SK-N-SH treated with all-trans-retinoic acid at 6 μM for 48 hours (cell line): ENCODE measurements around the gene SELENON.

Experiments used
- ATAC-seq: fragments of 200-7000 bp; cut with Tn5 transposase; 3 replicates; pipeline ENCODE4 v1.9.1; 2020; ENCODE audit warnings: mild to moderate bottlenecking, moderate library complexity
- ARNTL ChIP-seq: fragments of 450-650 bp; formaldehyde crosslinking; IDR thresholded peaks from 2 replicates; pipeline ENCODE4 v1.5.0; 2020; ENCODE audit warnings: low read depth, mild to moderate bottlenecking, moderate library complexity, borderline replicate concordance
- BACH2 ChIP-seq: fragments of 250-450 bp; sonication (Bioruptor Pico); IDR thresholded peaks from 2 replicates; pipeline ENCODE4 v1.9.0; 2021; ENCODE audit warnings: mild to moderate bottlenecking, borderline replicate concordance
- CSDC2 ChIP-seq: fragments of 250-450 bp; sonication (Bioruptor Pico); IDR thresholded peaks from 2 replicates; pipeline ENCODE4 v1.5.0; 2020; ENCODE audit warnings: mild to moderate bottlenecking, moderate library complexity
- ESRRG ChIP-seq: fragments of 250-450 bp; sonication (Bioruptor Pico); IDR thresholded peaks from 2 replicates; pipeline ENCODE4 v1.6.1; 2021; ENCODE audit warnings: mild to moderate bottlenecking
- GLIS3 ChIP-seq: fragments of 250-450 bp; sonication (Bioruptor Pico); IDR thresholded peaks from 2 replicates; pipeline ENCODE4 v1.5.0; 2020; ENCODE audit warnings: mild to moderate bottlenecking, moderate library complexity
- OSR1 ChIP-seq: fragments of 250-450 bp; sonication (Bioruptor Pico); IDR thresholded peaks from 2 replicates; pipeline ENCODE4 v1.8.0; 2022; ENCODE audit warnings: moderate library complexity, mild to moderate bottlenecking, inconsistent platforms
- POU6F1 ChIP-seq: fragments of 250-450 bp; sonication (Bioruptor Pico); IDR thresholded peaks from 2 replicates; pipeline ENCODE4 v1.8.0; 2021; ENCODE audit warnings: low read depth, mild to moderate bottlenecking, moderate library complexity, borderline replicate concordance
- PPARA ChIP-seq: fragments of 250-450 bp; sonication (Bioruptor Pico); IDR thresholded peaks from 2 replicates; pipeline ENCODE4 v1.5.0; 2020; ENCODE audit warnings: mild to moderate bottlenecking, borderline replicate concordance
- RARB ChIP-seq: fragments of 250-450 bp; sonication (Bioruptor Pico); IDR thresholded peaks from 2 replicates; pipeline ENCODE4 v1.8.0; 2021; ENCODE audit warnings: mild to moderate bottlenecking, moderate library complexity
- TCF4 ChIP-seq: fragments of 250-450 bp; sonication (Bioruptor Pico); IDR thresholded peaks from 2 replicates; pipeline ENCODE4 v1.8.0; 2021; ENCODE audit warnings: mild to moderate bottlenecking, moderate library complexity, borderline replicate concordance
- TOX ChIP-seq: fragments of 250-450 bp; sonication (Bioruptor Pico); IDR thresholded peaks from 2 replicates; pipeline ENCODE4 v1.8.0; 2021; ENCODE audit warnings: mild to moderate bottlenecking, moderate library complexity, borderline replicate concordance
- ZC3H10 ChIP-seq: fragments of 250-450 bp; sonication (Bioruptor Pico); IDR thresholded peaks from 2 replicates; pipeline ENCODE4 v1.5.1; 2021; ENCODE audit warnings: mild to moderate bottlenecking, moderate library complexity
- ZFP3 ChIP-seq: fragments of 250-450 bp; sonication (Bioruptor Pico); IDR thresholded peaks from 2 replicates; pipeline ENCODE4 v1.5.0; 2020; ENCODE audit warnings: mild to moderate bottlenecking, moderate library complexity
- ZFP30 ChIP-seq: fragments of 450-650 bp; formaldehyde crosslinking; IDR thresholded peaks from 2 replicates; pipeline ENCODE4 v1.5.0; 2022; ENCODE audit warnings: mild to moderate bottlenecking, moderate library complexity
- ZNF70 ChIP-seq: fragments of 450-650 bp; formaldehyde crosslinking; IDR thresholded peaks from 2 replicates; pipeline ENCODE4 v1.5.0; 2020; ENCODE audit warnings: mild to moderate bottlenecking, moderate library complexity
- ZNF8 ChIP-seq: fragments of 450-650 bp; formaldehyde crosslinking; IDR thresholded peaks from 2 replicates; pipeline ENCODE4 v1.5.0; 2020; ENCODE audit warnings: mild to moderate bottlenecking, moderate library complexity
- TF ChIP-seq, protein P1 (sequence below): fragments of 250-450 bp; sonication (Bioruptor Pico); IDR thresholded peaks from 2 replicates; pipeline ENCODE4 v1.5.1; 2021; ENCODE audit warnings: mild to moderate bottlenecking, moderate library complexity
- TF ChIP-seq, protein P2 (sequence below): fragments of 250-450 bp; sonication (Bioruptor Pico); IDR thresholded peaks from 2 replicates; pipeline ENCODE4 v1.5.0; 2020; ENCODE audit warnings: mild to moderate bottlenecking, moderate library complexity
- TF ChIP-seq, protein P3 (sequence below): fragments of 250-450 bp; sonication (Bioruptor Pico); IDR thresholded peaks from 2 replicates; pipeline ENCODE4 v1.5.1; 2020; ENCODE audit warnings: low read depth, mild to moderate bottlenecking, moderate library complexity
- TF ChIP-seq, protein P4 (sequence below): fragments of 250-450 bp; sonication (Bioruptor Pico); IDR thresholded peaks from 2 replicates; pipeline ENCODE4 v1.8.0; 2020; ENCODE audit warnings: mild to moderate bottlenecking, moderate library complexity, borderline replicate concordance

The SELENON gene

GRCh38 chr1:25758466-25759070, 41.4 kb upstream of the SELENON start:
- TF ChIP-seq, protein P1, sequence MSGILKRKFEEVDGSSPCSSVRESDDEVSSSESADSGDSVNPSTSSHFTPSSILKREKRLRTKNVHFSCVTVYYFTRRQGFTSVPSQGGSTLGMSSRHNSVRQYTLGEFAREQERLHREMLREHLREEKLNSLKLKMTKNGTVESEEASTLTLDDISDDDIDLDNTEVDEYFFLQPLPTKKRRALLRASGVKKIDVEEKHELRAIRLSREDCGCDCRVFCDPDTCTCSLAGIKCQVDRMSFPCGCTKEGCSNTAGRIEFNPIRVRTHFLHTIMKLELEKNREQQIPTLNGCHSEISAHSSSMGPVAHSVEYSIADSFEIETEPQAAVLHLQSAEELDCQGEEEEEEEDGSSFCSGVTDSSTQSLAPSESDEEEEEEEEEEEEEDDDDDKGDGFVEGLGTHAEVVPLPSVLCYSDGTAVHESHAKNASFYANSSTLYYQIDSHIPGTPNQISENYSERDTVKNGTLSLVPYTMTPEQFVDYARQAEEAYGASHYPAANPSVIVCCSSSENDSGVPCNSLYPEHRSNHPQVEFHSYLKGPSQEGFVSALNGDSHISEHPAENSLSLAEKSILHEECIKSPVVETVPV (CRISPR knock-in tag), result no peak
- TF ChIP-seq BACH2 (CRISPR knock-in tag) (no peak), ARNTL (no peak), GLIS3 (CRISPR knock-in tag) (no peak), ESRRG (CRISPR knock-in tag) (no peak), ZFP30 (CRISPR knock-in tag) (no peak), ZC3H10 (CRISPR knock-in tag) (no peak), ZNF8 (CRISPR knock-in tag) (no peak), POU6F1 (CRISPR knock-in tag) (no peak), CSDC2 (CRISPR knock-in tag) (no peak), RARB (CRISPR knock-in tag) (no peak), ZNF70 (no peak), OSR1 (CRISPR knock-in tag) (no peak), ZFP3 (CRISPR knock-in tag) (no peak)
- TF ChIP-seq, protein P2, sequence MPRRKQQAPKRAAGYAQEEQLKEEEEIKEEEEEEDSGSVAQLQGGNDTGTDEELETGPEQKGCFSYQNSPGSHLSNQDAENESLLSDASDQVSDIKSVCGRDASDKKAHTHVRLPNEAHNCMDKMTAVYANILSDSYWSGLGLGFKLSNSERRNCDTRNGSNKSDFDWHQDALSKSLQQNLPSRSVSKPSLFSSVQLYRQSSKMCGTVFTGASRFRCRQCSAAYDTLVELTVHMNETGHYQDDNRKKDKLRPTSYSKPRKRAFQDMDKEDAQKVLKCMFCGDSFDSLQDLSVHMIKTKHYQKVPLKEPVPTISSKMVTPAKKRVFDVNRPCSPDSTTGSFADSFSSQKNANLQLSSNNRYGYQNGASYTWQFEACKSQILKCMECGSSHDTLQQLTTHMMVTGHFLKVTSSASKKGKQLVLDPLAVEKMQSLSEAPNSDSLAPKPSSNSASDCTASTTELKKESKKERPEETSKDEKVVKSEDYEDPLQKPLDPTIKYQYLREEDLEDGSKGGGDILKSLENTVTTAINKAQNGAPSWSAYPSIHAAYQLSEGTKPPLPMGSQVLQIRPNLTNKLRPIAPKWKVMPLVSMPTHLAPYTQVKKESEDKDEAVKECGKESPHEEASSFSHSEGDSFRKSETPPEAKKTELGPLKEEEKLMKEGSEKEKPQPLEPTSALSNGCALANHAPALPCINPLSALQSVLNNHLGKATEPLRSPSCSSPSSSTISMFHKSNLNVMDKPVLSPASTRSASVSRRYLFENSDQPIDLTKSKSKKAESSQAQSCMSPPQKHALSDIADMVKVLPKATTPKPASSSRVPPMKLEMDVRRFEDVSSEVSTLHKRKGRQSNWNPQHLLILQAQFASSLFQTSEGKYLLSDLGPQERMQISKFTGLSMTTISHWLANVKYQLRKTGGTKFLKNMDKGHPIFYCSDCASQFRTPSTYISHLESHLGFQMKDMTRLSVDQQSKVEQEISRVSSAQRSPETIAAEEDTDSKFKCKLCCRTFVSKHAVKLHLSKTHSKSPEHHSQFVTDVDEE (CRISPR knock-in tag), result no peak
- no peak for ATAC-seq

GRCh38 chr1:25760122-25760719, 39.8 kb upstream of the SELENON start:
- ATAC-seq, result no peak
- no peak for TF ChIP-seq ESRRG (CRISPR knock-in tag)
- no peak for TF ChIP-seq RARB (CRISPR knock-in tag)
- no peak for TF ChIP-seq POU6F1 (CRISPR knock-in tag)

GRCh38 chr1:25760871-25761270, 39.1 kb upstream of the SELENON start:
- no peak for ATAC-seq
- TF ChIP-seq ESRRG (CRISPR knock-in tag) (no peak), ZFP30 (CRISPR knock-in tag) (no peak), TOX (CRISPR knock-in tag) (no peak), ZNF70 (no peak), GLIS3 (CRISPR knock-in tag) (no peak), PPARA (no peak), ZC3H10 (CRISPR knock-in tag) (no peak), CSDC2 (CRISPR knock-in tag) (no peak), BACH2 (CRISPR knock-in tag) (no peak), ARNTL (no peak), ZFP3 (CRISPR knock-in tag) (no peak), TCF4 (CRISPR knock-in tag) (no peak), ZNF8 (CRISPR knock-in tag) (no peak)
- TF ChIP-seq, protein P2 (CRISPR knock-in tag), result no peak
- TF ChIP-seq, protein P3, sequence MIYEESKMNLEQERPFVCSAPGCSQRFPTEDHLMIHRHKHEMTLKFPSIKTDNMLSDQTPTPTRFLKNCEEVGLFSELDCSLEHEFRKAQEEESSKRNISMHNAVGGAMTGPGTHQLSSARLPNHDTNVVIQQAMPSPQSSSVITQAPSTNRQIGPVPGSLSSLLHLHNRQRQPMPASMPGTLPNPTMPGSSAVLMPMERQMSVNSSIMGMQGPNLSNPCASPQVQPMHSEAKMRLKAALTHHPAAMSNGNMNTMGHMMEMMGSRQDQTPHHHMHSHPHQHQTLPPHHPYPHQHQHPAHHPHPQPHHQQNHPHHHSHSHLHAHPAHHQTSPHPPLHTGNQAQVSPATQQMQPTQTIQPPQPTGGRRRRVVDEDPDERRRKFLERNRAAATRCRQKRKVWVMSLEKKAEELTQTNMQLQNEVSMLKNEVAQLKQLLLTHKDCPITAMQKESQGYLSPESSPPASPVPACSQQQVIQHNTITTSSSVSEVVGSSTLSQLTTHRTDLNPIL (CRISPR knock-in tag), result no peak
- TF ChIP-seq, protein P4, sequence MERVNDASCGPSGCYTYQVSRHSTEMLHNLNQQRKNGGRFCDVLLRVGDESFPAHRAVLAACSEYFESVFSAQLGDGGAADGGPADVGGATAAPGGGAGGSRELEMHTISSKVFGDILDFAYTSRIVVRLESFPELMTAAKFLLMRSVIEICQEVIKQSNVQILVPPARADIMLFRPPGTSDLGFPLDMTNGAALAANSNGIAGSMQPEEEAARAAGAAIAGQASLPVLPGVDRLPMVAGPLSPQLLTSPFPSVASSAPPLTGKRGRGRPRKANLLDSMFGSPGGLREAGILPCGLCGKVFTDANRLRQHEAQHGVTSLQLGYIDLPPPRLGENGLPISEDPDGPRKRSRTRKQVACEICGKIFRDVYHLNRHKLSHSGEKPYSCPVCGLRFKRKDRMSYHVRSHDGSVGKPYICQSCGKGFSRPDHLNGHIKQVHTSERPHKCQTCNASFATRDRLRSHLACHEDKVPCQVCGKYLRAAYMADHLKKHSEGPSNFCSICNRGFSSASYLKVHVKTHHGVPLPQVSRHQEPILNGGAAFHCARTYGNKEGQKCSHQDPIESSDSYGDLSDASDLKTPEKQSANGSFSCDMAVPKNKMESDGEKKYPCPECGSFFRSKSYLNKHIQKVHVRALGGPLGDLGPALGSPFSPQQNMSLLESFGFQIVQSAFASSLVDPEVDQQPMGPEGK (CRISPR knock-in tag), result no peak
- TF ChIP-seq, protein P1 (CRISPR knock-in tag), result no peak
